Fibroblast of lung (primary cell): ENCODE results near the gene DKK1.

ENCODE experiments used
- EZH2 ChIP-seq: IDR thresholded peaks from 2 replicates; pipeline ENCODE4 v1.5.1; 2012; ENCODE audit warnings: low read length, control low read depth, mild to moderate bottlenecking; ENCODE audit errors: missing control alignments
- TF ChIP-seq, protein P1 (sequence below), 2 donors: IDR thresholded peaks in 1 of 2; conservative IDR thresholded peaks in 1 of 2; 1 replicate in 1 of 2; 2 replicates in 1 of 2; pipeline ENCODE4 v1.5.1; 2011 to 2012; ENCODE audit warnings: low read length in 2 of 2, control low read depth in 1 of 2, inconsistent platforms in 1 of 2, low read depth in 1 of 2, mild to moderate bottlenecking in 1 of 2

DNA sequence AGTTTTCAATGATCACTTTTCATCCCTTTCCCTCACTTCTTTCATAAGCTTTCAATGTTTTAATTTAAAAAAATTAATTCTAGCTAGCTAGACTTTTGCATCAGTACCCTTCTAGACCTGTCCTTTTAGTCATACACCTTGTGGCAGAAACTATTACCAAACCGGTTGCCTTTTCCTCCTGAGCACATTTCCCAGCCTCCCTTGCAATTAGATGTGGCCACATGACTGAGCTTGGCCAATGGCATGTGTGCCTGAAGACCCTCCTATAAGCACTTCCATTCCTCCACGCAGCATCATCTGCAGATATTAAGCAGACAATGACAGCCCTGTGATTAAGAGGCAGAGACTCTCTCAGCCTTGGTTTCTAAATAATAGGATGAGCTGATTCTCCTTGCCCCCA, 12.3 kb downstream of the DKK1 start:
- TF ChIP-seq, protein P1, sequence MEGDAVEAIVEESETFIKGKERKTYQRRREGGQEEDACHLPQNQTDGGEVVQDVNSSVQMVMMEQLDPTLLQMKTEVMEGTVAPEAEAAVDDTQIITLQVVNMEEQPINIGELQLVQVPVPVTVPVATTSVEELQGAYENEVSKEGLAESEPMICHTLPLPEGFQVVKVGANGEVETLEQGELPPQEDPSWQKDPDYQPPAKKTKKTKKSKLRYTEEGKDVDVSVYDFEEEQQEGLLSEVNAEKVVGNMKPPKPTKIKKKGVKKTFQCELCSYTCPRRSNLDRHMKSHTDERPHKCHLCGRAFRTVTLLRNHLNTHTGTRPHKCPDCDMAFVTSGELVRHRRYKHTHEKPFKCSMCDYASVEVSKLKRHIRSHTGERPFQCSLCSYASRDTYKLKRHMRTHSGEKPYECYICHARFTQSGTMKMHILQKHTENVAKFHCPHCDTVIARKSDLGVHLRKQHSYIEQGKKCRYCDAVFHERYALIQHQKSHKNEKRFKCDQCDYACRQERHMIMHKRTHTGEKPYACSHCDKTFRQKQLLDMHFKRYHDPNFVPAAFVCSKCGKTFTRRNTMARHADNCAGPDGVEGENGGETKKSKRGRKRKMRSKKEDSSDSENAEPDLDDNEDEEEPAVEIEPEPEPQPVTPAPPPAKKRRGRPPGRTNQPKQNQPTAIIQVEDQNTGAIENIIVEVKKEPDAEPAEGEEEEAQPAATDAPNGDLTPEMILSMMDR (conservative IDR thresholded peaks at IDR 0.05 in 1 of 2, IDR thresholded peaks at IDR 0.05 in 1 of 2; ENCODE audit: low read depth in 1 of 2, low read length in 2 of 2): no peak
- TF ChIP-seq EZH2: no peak
